HepG2 (cell line): ENCODE measurements around the gene CNP. TPM values are rescaled to one million over a fixed set of nuclear protein-coding genes. Genes with fewer than 3 reads are reported as not detected.
A peak's percentile ranks its signal among the peaks of the same experiment; 100 is the strongest.

Experiments
- ATRX ChIP-seq: sonication (generic); formaldehyde crosslinking; IDR thresholded peaks from 2 replicates; pipeline ENCODE4 v1.4.0; 2020; ENCODE audit warnings: missing genetic modification reagents, borderline replicate concordance
- CENPX ChIP-seq: sonication (generic); formaldehyde crosslinking; IDR thresholded peaks from 2 replicates; pipeline ENCODE4 v1.9.0; 2021; ENCODE audit warnings: mild to moderate bottlenecking, missing genetic modification reagents, moderate library complexity
- ELF1 ChIP-seq: sonication (generic); formaldehyde crosslinking; IDR thresholded peaks from 2 replicates; pipeline ENCODE4 v1.4.0; 2020; ENCODE audit warnings: missing genetic modification reagents
- FOXK1 ChIP-seq: sonication (generic); formaldehyde crosslinking; IDR thresholded peaks from 2 replicates; pipeline ENCODE4 v1.4.0; 2020; ENCODE audit warnings: low read depth, missing genetic modification reagents, borderline replicate concordance
- HIVEP1 ChIP-seq: sonication (generic); formaldehyde crosslinking; IDR thresholded peaks from 2 replicates; pipeline ENCODE4 v1.4.0; 2020; ENCODE audit warnings: mild to moderate bottlenecking, missing genetic modification reagents
- KDM4B ChIP-seq: sonication (generic); formaldehyde crosslinking; IDR thresholded peaks from 2 replicates; pipeline ENCODE4 v1.4.0; 2020; ENCODE audit warnings: missing genetic modification reagents
- NFE2L1 ChIP-seq: sonication (generic); formaldehyde crosslinking; IDR thresholded peaks from 2 replicates; pipeline ENCODE4 v1.4.0; 2020; ENCODE audit warnings: missing genetic modification reagents, mild to moderate bottlenecking, borderline replicate concordance
- NFE2L2 ChIP-seq: fragments of 150-350 bp; IDR thresholded peaks from 2 replicates; pipeline ENCODE4 v1.6.1; 2014; ENCODE audit warnings: low read length
- NR1H2 ChIP-seq: sonication (generic); formaldehyde crosslinking; IDR thresholded peaks from 2 replicates; pipeline ENCODE4 v1.8.1; 2022; ENCODE audit warnings: low read depth, missing genetic modification reagents, borderline replicate concordance
- POLR2AphosphoS5 ChIP-seq: IDR thresholded peaks from 2 replicates; pipeline ENCODE4 v1.6.1; 2012; ENCODE audit warnings: low read depth, low read length
- PRPF4 ChIP-seq: fragments of 200-400 bp; formaldehyde crosslinking; IDR thresholded peaks from 2 replicates; pipeline ENCODE4 v1.6.1; 2016; ENCODE audit warnings: low read length, low read depth; ENCODE audit not compliant: poor library complexity, severe bottlenecking
- SOX13 ChIP-seq, 3 experiments: fragments of 450-650 bp in 1 of 3; sonication (generic) in 1 of 3; formaldehyde crosslinking in 1 of 3; IDR thresholded peaks in 2 of 3; conservative IDR thresholded peaks in 1 of 3; 2 replicates each; pipeline versions ENCODE4 v1.5.0 to v1.6.1; 2016 to 2020; ENCODE audit warnings: antibody characterized with exemption in 1 of 3, mild to moderate bottlenecking in 1 of 3, missing compliant biosample characterization in 1 of 3, missing genetic modification reagents in 1 of 3, moderate library complexity in 1 of 3
- SP4 ChIP-seq: sonication (generic); formaldehyde crosslinking; IDR thresholded peaks from 2 replicates; pipeline ENCODE4 v1.8.1; 2023; ENCODE audit warnings: mild to moderate bottlenecking, missing genetic modification reagents
- YEATS2 ChIP-seq: sonication (generic); formaldehyde crosslinking; IDR thresholded peaks from 2 replicates; pipeline ENCODE4 v1.4.0; 2020; ENCODE audit warnings: missing genetic modification reagents, borderline replicate concordance
- ZFYVE20 ChIP-seq: sonication (generic); formaldehyde crosslinking; IDR thresholded peaks from 2 replicates; pipeline ENCODE4 v1.8.0; 2023; ENCODE audit warnings: low read depth, mild to moderate bottlenecking, moderate library complexity, missing genetic modification reagents, borderline replicate concordance
- ZKSCAN5 ChIP-seq: sonication (generic); formaldehyde crosslinking; IDR thresholded peaks from 2 replicates; pipeline ENCODE4 v1.5.1; 2020; ENCODE audit warnings: mild to moderate bottlenecking, missing genetic modification reagents
- ZMYM2 ChIP-seq: sonication (generic); formaldehyde crosslinking; IDR thresholded peaks from 2 replicates; pipeline ENCODE4 v1.8.0; 2022; ENCODE audit warnings: mild to moderate bottlenecking, missing genetic modification reagents
- ZNF12 ChIP-seq: sonication (generic); formaldehyde crosslinking; IDR thresholded peaks from 2 replicates; pipeline ENCODE4 v1.5.0; 2020; ENCODE audit warnings: missing genetic modification reagents
- ZNF160 ChIP-seq: sonication (generic); formaldehyde crosslinking; IDR thresholded peaks from 2 replicates; pipeline ENCODE4 v1.8.0; 2022; ENCODE audit warnings: mild to moderate bottlenecking, inconsistent platforms, missing genetic modification reagents
- ZNF263 ChIP-seq: sonication (generic); formaldehyde crosslinking; IDR thresholded peaks from 2 replicates; pipeline ENCODE4 v1.4.0; 2020; ENCODE audit warnings: missing genetic modification reagents
- ZNF510 ChIP-seq: sonication (generic); formaldehyde crosslinking; IDR thresholded peaks from 2 replicates; pipeline ENCODE4 v1.4.0; 2020; ENCODE audit warnings: low read depth, mild to moderate bottlenecking, missing genetic modification reagents
- ZNF644 ChIP-seq: IDR thresholded peaks from 2 replicates; pipeline ENCODE4 v1.6.1; 2016; ENCODE audit warnings: low read depth
- ZNF652 ChIP-seq: IDR thresholded peaks from 2 replicates; pipeline ENCODE4 v1.6.1; 2016; ENCODE audit warnings: low read depth, borderline replicate concordance
- ZNF75D ChIP-seq: sonication (generic); formaldehyde crosslinking; IDR thresholded peaks from 2 replicates; pipeline ENCODE4 v1.8.1; 2023; ENCODE audit warnings: missing genetic modification reagents, mild to moderate bottlenecking, borderline replicate concordance
- polyA plus RNA-seq, 8 experiments: library from polyadenylated mRNA; depleted of rRNA in 3 of 8; stranded (reverse) in 7 of 8; unstranded in 1 of 8; fragments of >200 nt; fragmentation: Illumina TruSeq in 4 of 8; extraction: Trizol in 4 of 8; gene quantifications; 2 replicates each; pipeline versions ENCODE4 v1.2.1 to v1.2.3, GENCODE V29; 2011 to 2016; ENCODE audit warnings: low read depth in 4 of 8, missing spikeins in 1 of 8, mixed read lengths in 1 of 8; ENCODE audit not compliant: insufficient read depth in 1 of 8
- total RNA-seq, 5 experiments: library from RNA; depleted of rRNA; stranded (reverse); fragments of >200 nt; fragmentation: Illumina TruSeq; extraction: Trizol; gene quantifications; 2 replicates each; pipeline ENCODE4 v1.2.3, GENCODE V29; 2016; ENCODE audit warnings: low read depth in 1 of 5
- TF ChIP-seq, protein P1 (sequence below): sonication (generic); formaldehyde crosslinking; IDR thresholded peaks from 2 replicates; pipeline ENCODE4 v1.4.0; 2020; ENCODE audit warnings: missing genetic modification reagents
- TF ChIP-seq, protein P2 (sequence below): sonication (generic); formaldehyde crosslinking; IDR thresholded peaks from 2 replicates; pipeline ENCODE4 v1.4.0; 2020; ENCODE audit warnings: mild to moderate bottlenecking, missing genetic modification reagents
- TF ChIP-seq, protein P3 (sequence below): sonication (generic); formaldehyde crosslinking; IDR thresholded peaks from 2 replicates; pipeline ENCODE4 v1.5.0; 2020; ENCODE audit warnings: missing genetic modification reagents
- TF ChIP-seq, protein P4 (sequence below): sonication (generic); formaldehyde crosslinking; IDR thresholded peaks from 2 replicates; pipeline ENCODE4 v1.4.0; 2020; ENCODE audit warnings: mild to moderate bottlenecking, missing genetic modification reagents

Gene CNP
- total and polyA plus RNA-seq, 2 of the 13 experiments (the other 11 are each of a cell fraction or from before 2014, with no cell fraction given) = 97.2 to 161 TPM

DNA sequence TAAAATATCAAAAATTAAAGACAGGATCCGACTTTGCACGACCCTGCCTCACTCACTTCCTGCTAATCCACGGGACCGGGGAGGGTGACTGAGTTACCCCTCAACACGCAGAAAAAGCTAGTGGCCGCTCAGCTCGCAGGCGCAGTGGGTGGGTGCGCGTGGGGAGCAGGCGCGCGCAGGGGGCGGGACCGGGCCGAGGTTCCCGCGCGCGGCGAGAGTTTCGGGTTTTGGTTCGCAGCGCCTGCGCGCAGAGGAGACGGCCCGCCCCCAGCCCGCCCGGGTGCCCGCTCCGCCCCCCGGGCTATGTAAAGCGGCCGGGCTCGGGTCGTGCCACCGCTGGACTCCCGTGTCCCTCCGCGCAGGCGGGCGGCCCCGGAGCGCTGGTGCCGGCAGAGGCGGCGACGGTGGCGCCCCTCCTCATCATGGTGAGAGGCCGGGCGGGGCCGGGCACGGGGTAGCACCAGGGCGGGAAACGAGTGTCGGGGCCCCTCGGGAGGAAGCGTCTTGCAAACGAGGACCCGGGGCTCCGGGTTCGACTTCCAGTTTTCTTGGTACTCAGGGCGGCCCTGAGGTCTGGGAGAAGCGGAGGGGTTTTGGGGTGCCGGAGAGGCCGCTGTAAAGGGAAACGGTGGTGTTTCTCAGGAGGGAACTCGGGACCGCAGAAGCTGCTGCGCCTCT is at the start of gene CNP (continued):
- no peak for TF ChIP-seq ZNF510 (CRISPR knock-in tag)
- TF ChIP-seq HIVEP1 = no peak
- no peak for TF ChIP-seq PRPF4
- TF ChIP-seq ZNF12 (CRISPR knock-in tag) = 0 out of 2 replicates have a peak, but pooled peaks have one; percentile 58
- TF ChIP-seq NFE2L1 = 0 out of 2 replicates have a peak, but pooled peaks have one; percentile 44
- TF ChIP-seq, protein P1, sequence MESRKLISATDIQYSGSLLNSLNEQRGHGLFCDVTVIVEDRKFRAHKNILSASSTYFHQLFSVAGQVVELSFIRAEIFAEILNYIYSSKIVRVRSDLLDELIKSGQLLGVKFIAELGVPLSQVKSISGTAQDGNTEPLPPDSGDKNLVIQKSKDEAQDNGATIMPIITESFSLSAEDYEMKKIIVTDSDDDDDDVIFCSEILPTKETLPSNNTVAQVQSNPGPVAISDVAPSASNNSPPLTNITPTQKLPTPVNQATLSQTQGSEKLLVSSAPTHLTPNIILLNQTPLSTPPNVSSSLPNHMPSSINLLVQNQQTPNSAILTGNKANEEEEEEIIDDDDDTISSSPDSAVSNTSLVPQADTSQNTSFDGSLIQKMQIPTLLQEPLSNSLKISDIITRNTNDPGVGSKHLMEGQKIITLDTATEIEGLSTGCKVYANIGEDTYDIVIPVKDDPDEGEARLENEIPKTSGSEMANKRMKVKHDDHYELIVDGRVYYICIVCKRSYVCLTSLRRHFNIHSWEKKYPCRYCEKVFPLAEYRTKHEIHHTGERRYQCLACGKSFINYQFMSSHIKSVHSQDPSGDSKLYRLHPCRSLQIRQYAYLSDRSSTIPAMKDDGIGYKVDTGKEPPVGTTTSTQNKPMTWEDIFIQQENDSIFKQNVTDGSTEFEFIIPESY = peak; percentile 36; the same call in 1 of the 2 replicates
- TF ChIP-seq NFE2L2 = no peak
- no peak for TF ChIP-seq FOXK1 (CRISPR knock-in tag)
- TF ChIP-seq ZNF263 (CRISPR knock-in tag) = peak; percentile 65; the same call in 1 of the 2 replicates
- TF ChIP-seq KDM4B = no peak
- TF ChIP-seq, protein P2, sequence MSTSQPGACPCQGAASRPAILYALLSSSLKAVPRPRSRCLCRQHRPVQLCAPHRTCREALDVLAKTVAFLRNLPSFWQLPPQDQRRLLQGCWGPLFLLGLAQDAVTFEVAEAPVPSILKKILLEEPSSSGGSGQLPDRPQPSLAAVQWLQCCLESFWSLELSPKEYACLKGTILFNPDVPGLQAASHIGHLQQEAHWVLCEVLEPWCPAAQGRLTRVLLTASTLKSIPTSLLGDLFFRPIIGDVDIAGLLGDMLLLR (CRISPR knock-in tag) = no peak; the same call in 1 of the 2 replicates
- TF ChIP-seq, protein P3, sequence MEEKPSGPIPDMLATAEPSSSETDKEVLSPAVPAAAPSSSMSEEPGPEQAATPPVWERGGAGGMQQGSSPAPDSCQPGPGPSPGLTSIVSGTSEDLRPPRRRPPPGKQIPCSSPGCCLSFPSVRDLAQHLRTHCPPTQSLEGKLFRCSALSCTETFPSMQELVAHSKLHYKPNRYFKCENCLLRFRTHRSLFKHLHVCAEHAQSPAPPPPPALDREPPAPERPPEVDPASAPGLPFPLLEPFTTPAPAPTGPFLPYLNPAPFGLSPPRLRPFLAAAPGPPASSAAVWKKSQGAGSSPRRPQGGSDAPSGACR (CRISPR knock-in tag) = no peak
- peak; percentile 67 for TF ChIP-seq SP4 (CRISPR knock-in tag)
- TF ChIP-seq, protein P4, sequence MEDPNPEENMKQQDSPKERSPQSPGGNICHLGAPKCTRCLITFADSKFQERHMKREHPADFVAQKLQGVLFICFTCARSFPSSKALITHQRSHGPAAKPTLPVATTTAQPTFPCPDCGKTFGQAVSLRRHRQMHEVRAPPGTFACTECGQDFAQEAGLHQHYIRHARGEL (CRISPR knock-in tag) = no peak
- peak; percentile 24; the same call in 1 of the 2 replicates for TF ChIP-seq ELF1 (CRISPR knock-in tag)
- TF ChIP-seq SOX13 (IDR thresholded peaks at IDR 0.05) = peak; percentile 19; the same call in 1 of the 2 replicates
- peak in 1 of 2 experiments; percentile 61; a peak in 1 of 4 replicates for TF ChIP-seq SOX13 (CRISPR knock-in tag; conservative IDR thresholded peaks at IDR 0.05 in 1 of 2, IDR thresholded peaks at IDR 0.05 in 1 of 2)
- TF ChIP-seq NR1H2 (CRISPR knock-in tag) = no peak
- TF ChIP-seq ZNF160 (CRISPR knock-in tag) = peak; percentile 75; the same call in 1 of the 2 replicates
- no peak for TF ChIP-seq ZNF652 (CRISPR knock-in tag)
- TF ChIP-seq ZNF644 = no peak
- TF ChIP-seq YEATS2 (CRISPR knock-in tag) = peak; percentile 68
- TF ChIP-seq CENPX (CRISPR knock-in tag) = no peak
- TF ChIP-seq POLR2AphosphoS5 = peak; percentile 87
- TF ChIP-seq ZFYVE20 (CRISPR knock-in tag) = no peak
- no peak for TF ChIP-seq ZMYM2 (CRISPR knock-in tag)
- TF ChIP-seq ATRX (CRISPR knock-in tag) = no peak
- TF ChIP-seq ZNF75D = peak; percentile 26; the same call in 1 of the 2 replicates
- TF ChIP-seq ZKSCAN5 (CRISPR knock-in tag) = no peak
